NCI-H2196 treated with DMSO at 0.1 percent for 48 hours (cell line): Measurements from ENCODE around the gene RBMX.

Experiments
- DNase-seq: peaks from one replicate; lab custom pipeline; 2025; ENCODE audit not compliant: unreplicated experiment; lab: John Stamatoyannopoulos, UW

The RBMX gene

DNA sequence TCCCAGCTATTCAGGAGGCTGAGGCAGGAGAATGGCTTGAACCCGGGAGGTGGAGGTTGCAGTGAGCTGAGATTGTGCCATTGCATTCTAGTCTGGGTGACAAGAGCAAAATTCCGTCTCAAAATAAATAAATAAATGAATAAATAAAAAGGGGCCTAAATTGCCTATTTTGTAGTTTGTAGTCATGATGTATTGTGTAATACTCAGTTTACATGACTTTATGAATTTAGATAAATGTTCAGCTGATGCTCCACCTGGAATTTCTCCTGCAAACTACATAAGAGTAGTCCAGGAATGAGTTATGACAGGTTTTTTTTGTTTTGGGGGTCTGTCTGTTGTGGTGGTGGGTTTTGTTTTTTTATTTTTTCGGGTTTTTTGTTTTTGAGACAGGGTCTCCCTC lies 31.1 kb downstream of the RBMX start:
- DNase-seq = no peak

DNA sequence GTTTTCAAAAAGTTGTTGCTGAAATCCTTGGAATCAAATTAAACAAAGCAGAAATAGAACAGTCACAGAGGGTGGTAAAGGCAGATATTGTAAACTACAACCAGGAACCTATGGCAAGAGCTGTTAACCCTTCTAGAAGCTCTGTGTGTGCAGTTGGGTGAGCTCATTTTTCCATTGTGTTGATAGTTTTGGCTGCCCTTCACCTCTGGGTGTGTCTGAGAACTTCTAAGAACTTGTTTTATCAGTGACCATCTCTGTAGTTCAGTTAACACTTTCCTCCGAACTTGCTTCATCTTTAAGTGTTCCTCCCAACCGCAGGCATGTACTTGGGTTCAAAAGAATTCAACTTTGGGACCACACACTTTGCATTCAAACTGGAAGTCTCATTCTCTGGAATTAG lies 32.7 kb downstream of the RBMX start:
- no peak for DNase-seq

DNA sequence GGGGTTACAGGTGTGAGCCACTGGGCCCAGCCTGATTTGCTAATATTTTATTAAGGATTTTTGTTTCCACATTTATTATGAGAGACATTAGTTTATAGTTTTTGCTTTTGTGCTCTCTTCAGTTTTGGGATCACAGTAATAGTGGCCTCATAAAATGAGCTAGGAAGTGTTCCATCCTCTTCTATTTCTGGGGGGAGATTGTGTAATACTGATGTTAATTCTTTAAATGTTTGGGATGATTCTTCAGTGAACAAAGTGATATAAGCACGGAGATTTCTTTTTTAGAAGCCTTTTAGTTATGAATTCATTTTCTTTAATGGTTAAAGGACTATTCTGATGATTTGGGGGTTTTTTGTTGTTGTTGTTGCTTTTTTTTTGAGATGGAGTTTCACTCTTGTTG lies 41.3 kb downstream of the RBMX start:
- no peak for DNase-seq

DNA sequence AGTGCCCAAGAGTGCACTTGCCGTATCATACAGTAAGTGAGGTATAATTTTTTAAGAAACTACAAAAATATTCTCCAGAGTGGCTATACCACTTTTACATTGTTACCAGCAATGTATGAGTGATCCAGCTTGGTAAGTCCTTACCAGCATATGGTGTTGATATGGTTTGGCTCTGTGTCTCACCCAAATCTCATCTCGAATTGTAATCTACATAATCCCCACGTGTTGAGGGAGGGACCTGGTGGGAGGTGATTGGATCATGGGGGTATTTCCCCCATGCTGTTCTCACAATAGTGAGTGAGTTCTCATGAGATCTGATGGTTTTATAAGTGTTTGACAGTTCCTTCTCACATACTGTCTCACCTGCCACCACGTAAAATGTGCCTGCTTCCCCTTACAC lies 44.8 kb downstream of the RBMX start:
- DNase-seq = no peak

DNA sequence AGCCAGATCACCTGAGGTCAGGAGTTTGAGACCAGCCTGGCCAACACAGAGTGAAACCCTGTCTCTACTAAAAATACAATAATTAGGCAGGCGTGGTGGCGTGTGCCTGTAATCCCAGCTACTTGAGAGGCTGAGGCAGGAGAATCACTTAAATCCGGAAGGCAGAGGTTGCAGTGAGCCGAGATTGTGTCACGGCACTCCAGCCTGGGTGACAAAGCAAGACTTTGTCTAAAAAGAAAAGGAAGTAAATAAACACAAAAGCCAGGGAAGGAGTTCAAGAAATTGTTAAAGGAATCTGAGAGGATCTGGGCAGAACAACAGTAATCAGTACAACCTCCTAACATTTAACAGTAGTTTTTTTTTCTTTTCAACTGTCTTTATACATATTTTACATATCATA lies 51.1 kb downstream of the RBMX start:
- DNase-seq = no peak

DNA sequence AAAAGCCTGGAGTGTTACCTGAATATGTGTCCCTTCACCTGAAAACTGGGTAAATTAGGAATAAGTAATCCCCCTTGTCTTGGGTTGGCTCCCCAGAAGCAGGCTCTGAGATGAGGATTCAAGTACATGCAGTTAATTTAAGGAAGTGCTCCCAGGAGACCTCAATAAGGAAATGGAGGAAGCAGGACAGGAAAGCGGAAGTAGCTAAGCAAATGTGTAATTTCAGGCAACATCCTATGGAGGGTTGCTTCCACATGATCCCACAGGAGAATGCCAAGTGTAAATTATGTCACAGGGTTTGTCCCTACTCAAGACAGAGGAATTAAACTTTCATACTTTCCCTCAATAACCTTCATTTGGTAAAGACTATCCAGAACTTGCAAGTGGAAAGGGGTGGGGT lies 51.7 kb downstream of the RBMX start:
- no peak for DNase-seq

DNA sequence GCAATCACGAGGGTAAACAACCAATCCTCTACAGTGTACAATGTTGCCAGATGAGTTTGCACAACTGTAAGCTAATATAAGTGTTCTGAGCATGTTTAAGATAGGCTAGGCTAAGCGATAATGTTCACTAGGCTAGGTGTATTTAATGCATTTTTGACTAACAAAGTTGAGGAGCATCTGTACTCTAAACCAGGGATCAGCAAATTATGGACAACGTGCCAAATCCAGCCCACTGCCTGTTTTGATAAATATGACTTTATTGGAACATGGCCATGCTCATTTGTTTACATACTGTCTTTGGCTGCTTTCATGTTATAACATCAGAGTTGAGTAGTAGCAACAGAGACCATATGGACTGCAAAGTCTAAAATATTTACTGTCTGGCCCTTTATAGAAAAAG lies 53.5 kb downstream of the RBMX start:
- no peak for DNase-seq

DNA sequence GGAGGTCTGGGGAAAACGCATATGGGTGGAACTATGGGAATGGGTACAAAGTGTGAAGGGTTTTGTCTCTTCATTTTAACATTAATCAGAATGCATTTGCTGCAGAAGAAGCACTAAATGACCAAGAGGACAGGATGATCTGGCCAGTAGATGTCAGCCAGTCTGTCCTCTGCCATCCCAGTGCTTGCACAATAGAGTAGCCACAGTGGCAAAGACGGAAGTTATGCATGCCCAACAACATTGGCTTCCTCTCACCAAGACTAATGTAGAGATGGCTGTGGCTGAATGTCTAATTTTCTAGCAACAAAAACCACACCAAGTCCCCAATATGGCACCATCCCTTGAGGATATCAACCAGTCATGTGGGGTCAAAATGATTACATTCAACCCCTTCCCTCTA lies 54.8 kb downstream of the RBMX start:
- DNase-seq = no peak
